LHCN-M2 (cell line): ENCODE results near the gene PEX26. TPM values are rescaled to one million over a fixed set of nuclear protein-coding genes. Genes with fewer than 3 reads are reported as not detected.
"Not testable (repeated sequence)": the region's sequence is repeated elsewhere in the genome, so short reads cannot be mapped to it uniquely, and the experiment has no call there.

Experiments used
- DNase-seq: peaks from one replicate; pipeline ENCODE4 v3.0.0-alpha.2; 2012; ENCODE audit warnings: low read depth
- total RNA-seq: library from RNA; depleted of rRNA; stranded (reverse); fragments of >200 nt; gene quantifications from 2 replicates; pipeline ENCODE4 v1.2.3, GENCODE V29; 2014

The PEX26 gene
- total RNA-seq, 1 experiment from 2014 or later, result 32.7 TPM

GRCh38 chr22:18071307-18071967, 6.4 kb upstream of the PEX26 start:
- DNase-seq, result not testable (repeated sequence)

GRCh38 chr22:18071968-18072310, 5.9 kb upstream of the PEX26 start:
- DNase-seq, result no peak

DNA sequence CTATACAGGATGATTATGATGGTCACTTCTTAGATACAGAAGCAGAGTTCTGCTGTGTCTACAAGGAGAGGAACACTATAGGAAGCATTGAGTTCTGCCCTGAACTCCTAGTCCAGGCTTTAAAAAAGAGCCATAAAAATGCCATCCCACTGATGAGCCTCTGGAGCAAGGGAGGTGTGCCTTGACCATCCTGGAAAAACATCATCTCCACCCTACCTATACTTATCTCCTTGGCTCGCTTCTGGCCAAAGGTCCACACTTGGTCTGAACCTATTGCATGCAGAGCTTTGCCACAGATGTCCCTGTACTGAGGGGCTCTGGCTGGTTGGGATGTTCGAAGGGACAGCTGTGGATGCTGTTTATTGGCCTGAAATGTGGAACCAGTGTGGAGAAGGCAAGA, 4.3 kb upstream of the PEX26 start:
- DNase-seq, result no peak

GRCh38 chr22:18073927-18074326, 3.9 kb upstream of the PEX26 start:
- DNase-seq, result not testable (repeated sequence)

DNA sequence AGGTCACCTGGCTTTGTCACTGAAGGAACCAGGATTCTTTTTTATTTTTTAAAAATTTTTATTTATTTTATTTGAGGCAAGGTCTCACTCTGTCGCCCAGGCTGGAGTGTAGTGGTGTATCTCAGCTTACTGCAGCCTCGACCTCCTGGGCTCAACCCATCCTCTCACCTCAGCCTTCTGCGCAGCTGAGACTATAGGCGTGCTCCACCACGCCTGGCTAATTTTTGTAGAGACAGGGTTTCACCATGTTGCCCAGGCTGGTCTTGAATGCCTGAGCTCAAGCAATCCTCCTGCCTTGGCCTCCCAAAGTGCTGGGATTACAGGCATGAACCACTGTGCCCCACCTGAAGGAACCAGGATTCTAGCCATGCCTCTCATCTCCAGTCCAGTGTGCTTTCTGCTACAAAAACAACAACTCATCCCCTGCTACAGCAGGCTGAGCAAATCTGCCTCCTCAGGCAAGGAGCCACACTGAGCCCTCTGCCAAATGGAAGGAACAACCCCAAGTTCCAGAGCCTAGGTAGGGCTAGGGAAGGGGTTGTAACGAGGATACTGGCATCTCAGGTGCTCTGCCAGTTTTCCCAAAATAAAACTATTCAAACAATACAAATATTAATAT, 2.6 kb upstream of the PEX26 start:
- no peak for DNase-seq

DNA sequence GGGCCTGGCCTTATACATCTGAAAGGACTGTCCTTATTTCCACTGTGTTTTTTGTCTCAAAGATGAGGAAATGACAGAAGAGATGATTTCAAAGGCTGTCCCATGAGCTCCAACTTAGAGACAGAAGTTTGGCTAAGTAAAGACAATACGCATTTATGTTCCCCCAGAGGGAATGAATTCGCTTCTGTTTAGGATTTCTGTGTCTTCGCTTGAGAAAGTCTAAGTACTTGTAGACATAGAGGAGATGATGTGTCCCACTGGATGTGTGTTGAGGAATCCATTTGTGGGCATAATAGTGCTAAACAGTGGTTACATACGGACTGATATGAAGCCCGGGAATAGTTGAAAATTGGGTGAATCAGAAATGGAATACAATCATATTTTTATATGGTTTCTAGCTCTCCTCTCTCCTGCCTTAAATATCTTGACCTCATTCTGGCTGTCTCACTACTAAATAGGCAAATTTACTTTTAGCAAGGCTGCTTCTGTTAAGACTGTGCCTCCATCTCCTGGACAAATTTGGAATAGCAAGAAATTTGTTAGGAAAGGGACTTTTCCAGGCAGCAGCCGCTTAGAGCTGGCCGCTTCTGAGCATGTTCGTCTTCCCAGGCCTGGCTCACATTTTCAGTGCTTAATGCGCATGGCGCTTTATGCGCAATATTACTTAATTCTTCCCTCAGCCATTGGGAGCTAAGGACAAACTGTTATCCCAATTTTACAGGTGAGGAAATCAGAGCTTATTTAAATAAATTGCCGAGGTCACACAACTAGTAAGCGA, 1.9 kb upstream of the PEX26 start:
- DNase-seq, result peak; percentile 86

- DNase-seq, result no peak
Measured at GRCh38 chr22:18077087-18077638, 627 bp upstream of the PEX26 start.

GRCh38 chr22:18078329-18079041, 695 bp downstream of the PEX26 start:
- peak; percentile 41 for DNase-seq

DNA sequence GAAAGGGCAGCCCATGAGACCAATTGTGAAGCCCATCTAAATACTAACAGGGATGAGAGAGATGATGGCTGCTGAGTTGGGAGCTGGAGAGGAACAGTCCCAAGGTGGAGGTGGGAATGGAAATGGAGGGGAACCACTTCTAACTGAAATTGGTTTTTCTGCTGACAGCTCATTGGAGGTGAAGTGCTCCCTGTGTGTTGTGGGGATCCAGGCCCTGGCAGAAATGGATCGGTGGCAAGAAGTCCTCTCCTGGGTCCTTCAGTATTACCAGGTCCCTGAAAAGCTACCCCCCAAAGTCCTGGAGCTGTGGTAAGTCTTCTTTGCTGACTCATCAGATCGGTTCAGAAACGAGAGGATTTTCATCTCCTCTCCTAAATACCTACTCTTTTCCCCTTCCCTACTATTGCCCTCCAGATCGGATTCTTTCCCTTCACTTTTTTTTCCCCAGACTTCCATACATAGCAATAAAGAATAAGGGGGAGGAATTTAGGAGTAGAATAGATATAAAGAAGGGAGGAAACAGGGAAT, 2.0 kb downstream of the PEX26 start:
- no peak for DNase-seq

- no peak for DNase-seq
Measured at GRCh38 chr22:18081416-18081815, 3.6 kb downstream of the PEX26 start.

- no peak for DNase-seq
Measured at GRCh38 chr22:18082467-18082866, 4.7 kb downstream of the PEX26 start.

DNA sequence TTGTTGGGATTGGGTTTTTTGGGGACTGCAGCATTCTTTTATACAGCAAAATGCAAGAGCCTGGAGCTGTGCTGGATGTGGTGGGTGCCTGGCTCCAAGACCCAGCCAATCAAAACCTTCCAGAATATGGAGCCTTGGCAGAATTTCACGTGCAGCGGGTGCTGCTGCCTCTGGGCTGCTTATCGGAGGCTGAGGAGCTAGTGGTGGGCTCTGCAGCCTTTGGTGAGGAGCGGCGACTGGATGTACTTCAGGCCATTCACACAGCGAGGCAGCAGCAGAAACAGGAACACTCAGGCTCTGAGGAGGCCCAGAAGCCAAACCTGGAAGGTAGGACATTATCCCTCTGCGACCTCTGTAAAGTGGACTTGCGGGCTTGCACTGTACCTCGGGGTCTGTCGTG, 5.6 kb downstream of the PEX26 start:
- DNase-seq, result no peak

DNA sequence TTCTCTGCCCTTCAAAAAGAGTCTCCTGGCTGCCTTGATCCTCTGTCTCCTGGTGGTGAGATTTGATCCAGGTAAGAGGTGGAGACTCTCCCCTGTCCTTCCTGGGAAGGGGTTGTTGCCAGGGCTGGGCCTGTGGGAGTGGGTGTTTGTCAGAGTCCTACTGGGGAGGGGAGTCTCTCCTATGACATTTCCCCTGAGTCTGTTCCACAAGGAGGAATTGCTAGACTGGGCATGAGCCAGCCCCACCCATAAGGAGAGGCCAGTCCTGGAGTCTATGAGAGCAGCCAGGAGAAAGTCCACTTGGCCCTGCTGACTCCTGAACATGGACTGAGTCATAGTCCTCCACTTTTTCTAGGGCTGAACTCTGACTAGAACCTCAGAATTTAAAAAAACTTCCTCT, 7.4 kb downstream of the PEX26 start:
- DNase-seq, result no peak

- no peak for DNase-seq
Measured at GRCh38 chr22:18087350-18087855, 9.6 kb downstream of the PEX26 start.

GRCh38 chr22:18088825-18089568, 11.2 kb downstream of the PEX26 start:
- no peak for DNase-seq

DNA sequence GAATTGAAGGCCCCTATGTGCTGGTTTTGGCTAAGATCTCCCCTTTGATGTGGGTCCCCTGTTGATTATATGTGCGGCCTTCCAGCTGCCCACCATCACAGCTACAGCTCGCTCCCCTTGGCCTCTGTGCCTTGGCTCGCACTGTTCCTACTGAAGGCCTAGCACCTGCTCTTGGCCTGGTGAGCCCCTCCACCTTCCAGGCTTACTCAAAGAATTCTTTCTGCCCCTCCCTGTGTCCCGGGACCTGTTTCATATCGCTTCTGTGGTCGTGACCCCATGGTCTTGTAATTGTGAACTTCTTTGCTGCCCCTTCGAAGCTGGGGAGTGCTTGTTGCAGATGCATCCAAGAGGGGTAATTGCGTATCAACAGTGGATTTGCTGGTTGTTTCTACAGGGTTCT, 12.5 kb downstream of the PEX26 start:
- no peak for DNase-seq

- DNase-seq, result peak; percentile 19
Measured at GRCh38 chr22:18091478-18091877, 13.7 kb downstream of the PEX26 start.

DNA sequence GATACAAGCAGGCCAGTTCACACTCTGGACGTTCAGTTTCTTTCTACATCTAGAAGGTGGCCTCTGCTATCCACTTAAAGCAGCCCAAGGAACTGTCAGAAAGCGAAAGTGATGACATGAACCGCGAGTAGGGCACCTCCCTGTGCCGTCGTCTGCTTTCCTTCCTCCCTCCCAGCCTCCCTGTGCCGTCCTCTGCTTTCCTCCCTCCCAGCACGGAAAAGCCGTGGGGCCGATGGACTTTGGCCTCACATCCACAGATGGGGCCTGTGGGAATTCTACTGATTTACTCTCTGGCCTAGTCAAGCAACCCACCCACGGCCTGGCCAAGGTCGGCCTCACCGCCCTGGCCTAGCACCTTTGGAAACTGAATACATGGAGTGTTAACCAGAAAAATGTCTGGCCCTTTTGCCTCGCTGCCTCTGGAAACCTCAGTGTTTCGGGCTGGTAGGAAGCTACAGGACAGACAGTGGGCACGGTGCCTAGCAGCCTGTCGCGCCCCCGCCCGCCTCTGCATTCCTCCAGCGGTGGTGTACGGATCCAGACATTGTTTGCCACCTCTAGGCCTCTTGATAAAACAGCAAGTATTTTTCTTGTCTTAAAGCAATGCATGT, 14.2 kb downstream of the PEX26 start:
- DNase-seq, result peak; percentile 77

DNA sequence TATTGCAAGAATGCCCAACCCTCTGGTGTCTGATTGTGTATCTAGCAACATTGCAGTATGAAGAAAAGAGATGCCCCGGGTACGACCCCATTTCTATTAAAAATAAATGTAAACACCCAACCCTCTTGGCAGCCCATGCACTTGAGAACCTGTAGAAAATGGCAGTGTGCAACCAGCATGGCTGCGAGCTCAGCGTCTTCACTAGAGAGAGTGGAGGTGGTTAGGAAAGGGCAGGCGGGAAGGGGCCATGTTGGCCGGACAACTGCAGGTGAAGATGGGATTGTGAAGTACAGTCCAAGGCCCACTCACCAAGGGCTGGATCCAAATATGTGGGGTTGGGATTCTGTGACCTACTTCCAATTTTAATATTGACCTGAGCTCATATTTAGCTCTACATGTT, 15.9 kb downstream of the PEX26 start:
- no peak for DNase-seq

DNA sequence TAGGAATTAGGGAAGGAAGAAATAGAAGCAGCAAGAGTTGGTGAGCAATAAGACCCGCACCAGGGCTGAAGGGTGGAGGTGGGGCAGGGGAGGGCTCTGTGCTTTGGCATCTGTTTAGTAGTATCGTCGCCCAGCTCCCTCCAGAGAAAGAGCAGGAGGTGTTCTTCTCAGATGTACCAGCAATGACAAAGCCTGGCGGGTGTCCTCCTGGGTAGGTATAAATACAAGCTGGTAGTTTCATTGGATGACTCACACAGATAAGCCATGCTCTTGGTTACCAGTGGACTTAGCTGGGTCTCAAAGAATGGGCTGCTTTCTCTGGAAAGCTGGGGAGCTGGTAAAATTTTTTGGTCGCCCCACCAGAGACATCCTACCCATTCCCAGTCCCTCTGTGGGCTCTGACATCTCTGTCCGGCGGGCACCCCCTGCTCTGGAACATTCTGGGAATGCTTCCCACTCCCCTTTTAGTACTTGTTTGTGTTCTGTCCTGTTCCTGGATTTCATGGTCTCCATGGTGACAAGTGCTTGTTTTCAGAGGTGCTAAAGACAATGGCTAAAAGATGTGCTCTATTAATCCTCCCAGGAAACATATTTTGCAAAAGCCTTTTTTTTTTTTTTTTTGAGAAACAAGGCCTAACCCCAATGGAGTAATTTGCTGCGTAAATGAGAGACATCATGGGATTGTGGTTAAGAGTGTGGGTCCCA, 17.5 kb downstream of the PEX26 start:
- no peak for DNase-seq
